ENCODE results near the gene TNNC2. TPM values are rescaled to one million over a fixed set of nuclear protein-coding genes. Genes with fewer than 3 reads are reported as not detected.
A peak's percentile ranks its signal among the peaks of the same experiment; 100 is the strongest.

Gene TNNC2
- total RNA-seq, 1 experiment from 2014 or later = not detected

DNA sequence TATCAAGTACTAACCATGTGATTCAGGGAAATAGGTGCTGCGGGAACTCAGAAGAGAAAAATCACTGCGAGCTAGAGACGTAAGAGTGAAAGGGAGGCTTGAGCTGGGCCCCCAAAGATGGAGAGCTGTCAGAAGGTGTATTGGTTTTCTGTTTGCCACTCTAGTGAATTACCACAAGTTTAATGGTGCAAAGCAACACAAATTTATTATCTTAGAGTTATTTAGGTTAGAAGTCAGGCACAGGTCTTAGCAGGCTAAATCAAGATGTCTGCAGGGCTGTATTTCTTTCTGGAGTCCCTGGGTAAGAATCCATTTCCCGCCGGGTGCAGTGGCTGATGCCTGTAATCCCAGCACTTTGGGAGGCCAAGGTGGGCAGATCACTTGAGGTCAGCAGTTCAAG, 32.8 kb upstream of the TNNC2 start:
- Mint-ChIP-seq H3K4me1 (ENCODE audit: insufficient read depth, unreplicated experiment) (peaks cover 16% of the 10 kb centered on the region), H3K27ac (ENCODE audit: low read depth, unreplicated experiment) (no peak overlapping the region), H3K4me3 (ENCODE audit: unreplicated experiment) (no peak overlapping the region), H3K36me3 (ENCODE audit: insufficient read depth, unreplicated experiment) (peaks cover 9% of the 10 kb centered on the region), H3K27me3 (ENCODE audit: insufficient read depth, unreplicated experiment) (no peaks in the 10 kb centered on the region), H3K9me3 (ENCODE audit: unreplicated experiment) (no peaks in the 10 kb centered on the region)
- ChIA-PET CTCF (no interaction called here), POLR2A (interaction anchor here (0.9 kb wide), 1 partner anchor 21 kb away, joined by 3 read pairs; the partner anchor contains the start of gene ZSWIM1)
- BruUV-seq (replicated peaks) = no TSS peak
- intact Hi-C loops (cut with micrococcal nuclease) = no loop called here
- TF ChIP-seq, protein P1, sequence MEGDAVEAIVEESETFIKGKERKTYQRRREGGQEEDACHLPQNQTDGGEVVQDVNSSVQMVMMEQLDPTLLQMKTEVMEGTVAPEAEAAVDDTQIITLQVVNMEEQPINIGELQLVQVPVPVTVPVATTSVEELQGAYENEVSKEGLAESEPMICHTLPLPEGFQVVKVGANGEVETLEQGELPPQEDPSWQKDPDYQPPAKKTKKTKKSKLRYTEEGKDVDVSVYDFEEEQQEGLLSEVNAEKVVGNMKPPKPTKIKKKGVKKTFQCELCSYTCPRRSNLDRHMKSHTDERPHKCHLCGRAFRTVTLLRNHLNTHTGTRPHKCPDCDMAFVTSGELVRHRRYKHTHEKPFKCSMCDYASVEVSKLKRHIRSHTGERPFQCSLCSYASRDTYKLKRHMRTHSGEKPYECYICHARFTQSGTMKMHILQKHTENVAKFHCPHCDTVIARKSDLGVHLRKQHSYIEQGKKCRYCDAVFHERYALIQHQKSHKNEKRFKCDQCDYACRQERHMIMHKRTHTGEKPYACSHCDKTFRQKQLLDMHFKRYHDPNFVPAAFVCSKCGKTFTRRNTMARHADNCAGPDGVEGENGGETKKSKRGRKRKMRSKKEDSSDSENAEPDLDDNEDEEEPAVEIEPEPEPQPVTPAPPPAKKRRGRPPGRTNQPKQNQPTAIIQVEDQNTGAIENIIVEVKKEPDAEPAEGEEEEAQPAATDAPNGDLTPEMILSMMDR (IDR thresholded peaks at IDR 0.05; ENCODE audit: unreplicated experiment) = no peak
- no peak for DNase-seq (ENCODE audit: unreplicated experiment)

DNA sequence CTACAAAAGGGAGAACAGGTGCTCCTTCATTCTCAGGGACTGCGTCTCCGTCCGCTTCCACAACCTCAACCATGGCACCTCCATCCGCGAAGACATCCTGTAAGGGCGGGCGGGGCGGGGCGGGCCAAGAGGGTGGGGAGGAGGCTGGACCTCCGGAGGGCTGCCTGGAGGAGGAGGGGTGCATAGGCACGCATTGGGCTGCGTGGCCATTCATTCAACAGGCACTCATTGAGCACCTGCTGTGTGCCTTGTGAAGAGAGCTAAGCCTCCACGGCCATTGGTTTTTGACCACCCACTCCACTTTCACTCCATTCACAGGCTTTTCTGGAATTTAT, 30.7 kb upstream of the TNNC2 start:
- Mint-ChIP-seq H3K9me3 (ENCODE audit: unreplicated experiment) (no peaks in the 10 kb centered on the region), H3K4me3 (ENCODE audit: unreplicated experiment) (peak overlapping the region; percentile 92), H3K27me3 (ENCODE audit: insufficient read depth, unreplicated experiment) (no peaks in the 10 kb centered on the region), H3K27ac (ENCODE audit: low read depth, unreplicated experiment) (peak overlapping the region; percentile 92), H3K36me3 (ENCODE audit: insufficient read depth, unreplicated experiment) (peaks cover 16% of the 10 kb centered on the region), H3K4me1 (ENCODE audit: insufficient read depth, unreplicated experiment) (peaks cover 16% of the 10 kb centered on the region)
- ChIA-PET CTCF (interaction anchor here (0.7 to 1.0 kb wide), 2 partner anchors 24 to 112 kb away, joined by 3 to 4 read pairs; no protein-coding TSS in a partner anchor), POLR2A (interaction anchor here (0.6 to 4.1 kb wide), 8 partner anchors 10 to 1813 kb away, joined by 3 to 40 read pairs (median 10); partner anchors contain the start of genes CTSA, NEURL2, PCIF1 and SNX21)
- no peak for DNase-seq (ENCODE audit: unreplicated experiment)
- intact Hi-C loops (cut with micrococcal nuclease) = loop anchor here (2.0 kb wide), 1 partner anchor 77 kb away; the partner anchor contains the start of gene PCIF1
- BruUV-seq (replicated peaks) = no TSS peak
- TF ChIP-seq, protein P1 (IDR thresholded peaks at IDR 0.05; ENCODE audit: unreplicated experiment) = no peak

DNA sequence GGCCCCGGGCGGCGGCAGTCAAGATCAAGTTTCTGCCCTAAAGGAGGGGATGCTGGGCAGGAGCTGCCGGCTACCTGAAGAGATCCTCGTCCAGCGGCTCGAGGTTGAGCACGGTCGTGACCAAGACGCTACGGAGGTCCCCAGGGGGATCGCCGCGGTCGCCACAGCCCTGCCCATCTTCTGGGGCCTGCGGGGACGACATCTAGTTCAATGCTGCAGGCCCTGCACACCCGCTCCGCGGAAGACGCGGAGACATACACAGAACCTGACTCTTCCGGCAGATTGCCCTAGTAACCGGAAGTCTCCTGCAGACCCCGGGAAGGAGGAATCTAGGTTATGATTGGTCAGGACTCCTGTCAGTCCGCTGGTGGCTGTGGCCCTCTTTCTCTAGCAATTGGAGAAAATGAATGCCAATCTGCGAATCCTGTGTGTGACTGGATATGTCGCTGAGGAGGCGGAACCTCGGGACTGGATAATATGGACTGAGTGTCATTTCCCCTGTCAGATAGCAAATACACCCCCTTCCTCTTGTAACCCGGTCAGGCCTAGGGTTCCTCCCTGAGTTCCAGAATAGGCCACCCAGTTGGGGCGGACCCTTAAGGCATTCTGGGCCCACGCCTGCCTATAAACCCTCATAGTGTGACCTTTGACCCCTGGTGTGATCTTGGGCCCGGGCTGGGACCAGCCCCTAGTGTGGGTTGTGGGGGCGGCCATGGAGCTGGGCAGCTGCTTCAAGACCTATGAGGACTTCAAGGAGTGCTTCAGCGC, 30.2 kb upstream of the TNNC2 start, which contains the start of the genes ACOT8 and ZSWIM3:
Gene ACOT8, minus strand, starts transcription at position 279 of the 768 bp plus-strand sequence. Its CDS starts 77 bp downstream, at position 202.
Gene ZSWIM3, plus strand, starts transcription at position 501 of the 768 bp plus-strand sequence. Its CDS starts 212 bp downstream, at position 713.
- Mint-ChIP-seq H3K4me3 (ENCODE audit: unreplicated experiment) (peak within 1 kb of the TSS; percentile 92), H3K36me3 (ENCODE audit: insufficient read depth, unreplicated experiment) (peaks cover 18% of the 10 kb centered on the region), H3K27me3 (ENCODE audit: insufficient read depth, unreplicated experiment) (no peaks in the 10 kb centered on the region), H3K27ac (ENCODE audit: low read depth, unreplicated experiment) (peak within 1 kb of the TSS; percentile 92), H3K4me1 (ENCODE audit: insufficient read depth, unreplicated experiment) (peaks cover 16% of the 10 kb centered on the region), H3K9me3 (ENCODE audit: unreplicated experiment) (no peaks in the 10 kb centered on the region)
- ChIA-PET CTCF (interaction anchor here (0.5 to 2.2 kb wide), 9 partner anchors 13 to 265 kb away, joined by 3 to 9 read pairs (median 3); partner anchors contain the start of gene PCIF1), POLR2A (interaction anchor here (0.6 to 4.1 kb wide), 26 partner anchors 10 to 1263 kb away, joined by 3 to 40 read pairs (median 5); partner anchors contain the start of genes CTSA, DNTTIP1, NEURL2 and PCIF1)
- TF ChIP-seq, protein P1 (IDR thresholded peaks at IDR 0.05; ENCODE audit: unreplicated experiment) = no peak
- BruUV-seq (replicated peaks) = no TSS peak
- intact Hi-C loops (cut with micrococcal nuclease) = loop anchor here (2.0 kb wide), 1 partner anchor 78 kb away; the partner anchor contains the start of gene PCIF1
- peak; percentile 100 for DNase-seq (ENCODE audit: unreplicated experiment)

DNA sequence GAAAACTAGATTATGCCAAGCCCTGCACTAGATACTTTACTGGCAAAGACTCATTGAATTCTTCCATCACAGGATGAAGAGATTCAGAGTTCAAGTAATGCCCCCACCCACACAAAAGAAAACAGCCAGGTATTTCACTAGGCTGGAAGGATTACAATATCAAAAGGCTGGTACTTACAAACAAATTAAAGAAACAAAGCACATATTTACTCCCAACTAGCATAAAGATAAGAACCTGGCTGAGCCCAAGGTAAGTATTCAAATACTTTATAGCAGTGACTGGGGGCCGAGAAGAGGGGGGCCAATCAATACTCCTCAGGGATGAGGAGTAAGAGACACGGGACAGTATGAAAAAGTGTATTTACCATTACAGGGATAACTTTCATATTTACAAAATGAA, 26.4 kb upstream of the TNNC2 start:
- peak overlapping the region; percentile 12 for H3K27ac Mint-ChIP-seq (ENCODE audit: low read depth, unreplicated experiment)
- H3K9me3 Mint-ChIP-seq (ENCODE audit: unreplicated experiment) = no peaks in the 10 kb centered on the region
- H3K36me3 Mint-ChIP-seq (ENCODE audit: insufficient read depth, unreplicated experiment) = peaks cover 30% of the 10 kb centered on the region
- H3K4me3 Mint-ChIP-seq (ENCODE audit: unreplicated experiment) = no peak overlapping the region
- TF ChIP-seq, protein P1 (IDR thresholded peaks at IDR 0.05; ENCODE audit: unreplicated experiment) = no peak
- ChIA-PET POLR2A (interaction anchor here (0.6 to 1.7 kb wide), 3 partner anchors 21 to 41 kb away, joined by 3 to 8 read pairs (median 3); partner anchors contain the start of gene ZSWIM1), CTCF (interaction anchor here (1.8 to 1.9 kb wide), 2 partner anchors 55 to 109 kb away, joined by 6 to 7 read pairs; no protein-coding TSS in a partner anchor)
- no peaks in the 10 kb centered on the region for H3K4me1 Mint-ChIP-seq (ENCODE audit: insufficient read depth, unreplicated experiment)
- no peak for DNase-seq (ENCODE audit: unreplicated experiment)
- intact Hi-C loops (cut with micrococcal nuclease) = no loop called here
- BruUV-seq (replicated peaks) = no TSS peak
- no peaks in the 10 kb centered on the region for H3K27me3 Mint-ChIP-seq (ENCODE audit: insufficient read depth, unreplicated experiment)
